Activated T-cell treated with anti-CD3 and anti-CD28 coated beads for 4 hours (primary cell): ENCODE data around the gene SNAPC2.

ENCODE experiments used
- DNase-seq: peaks from one replicate; pipeline ENCODE4 v3.0.0-alpha.2; 2020

SNAPC2 gene

DNA sequence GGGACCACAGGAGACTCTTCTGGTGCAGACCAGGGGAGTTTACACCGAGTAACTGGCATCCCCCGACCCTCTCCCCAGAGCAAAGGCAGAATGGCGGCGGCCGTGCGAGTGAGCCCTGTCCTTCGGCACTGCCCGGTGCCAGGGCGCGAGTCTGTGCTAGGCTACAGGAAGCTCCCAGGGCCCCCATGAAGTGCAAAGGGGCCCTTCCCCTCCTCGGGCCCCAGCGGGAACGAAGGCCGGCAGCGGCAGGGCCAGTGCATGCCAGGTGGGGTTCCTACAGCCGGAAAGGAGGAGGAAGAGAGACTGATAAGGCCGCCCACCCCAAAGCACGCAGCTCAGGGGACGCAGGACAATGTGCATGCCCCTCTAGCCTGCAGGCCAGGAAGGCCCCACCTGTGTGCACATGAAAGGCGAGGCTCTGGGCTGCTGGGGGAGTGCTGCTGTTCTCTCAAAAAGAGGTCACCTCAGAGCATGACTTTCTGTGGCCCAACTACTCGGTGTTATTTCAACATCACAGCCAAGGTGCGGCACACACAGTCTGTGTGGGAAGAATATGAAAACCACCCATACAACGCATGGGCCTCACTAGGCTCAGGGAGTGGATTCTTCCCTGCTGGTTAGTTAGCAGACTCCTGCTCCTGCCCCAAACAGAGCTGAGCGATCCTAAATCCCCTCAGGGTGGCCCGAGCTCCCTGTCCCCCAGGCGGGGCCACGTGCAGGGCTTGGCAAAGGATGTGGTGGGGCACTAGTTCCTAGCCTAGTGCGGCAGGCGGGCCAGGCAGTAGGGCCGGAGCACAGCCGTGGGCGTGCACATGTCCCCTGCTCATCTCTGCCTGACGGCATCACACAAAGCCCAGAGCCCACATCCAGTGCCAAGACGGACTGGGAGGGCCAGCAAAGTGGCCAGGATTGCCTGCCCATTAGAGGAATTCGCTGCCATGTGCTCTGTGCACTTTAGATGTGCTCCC lies 51.7 kb downstream of the SNAPC2 start:
- no peak for DNase-seq
